Loucy (cell line): ENCODE measurements around the gene POU2F2.

ENCODE experiments used
- H2AFZ ChIP-seq: fragments of 200-600 bp; sonication (generic); 2 replicates; pipeline ENCODE4 v1.6.0; 2016; ENCODE audit warnings: antibody characterized with exemption, mild to moderate bottlenecking, low read length, moderate library complexity
- H3F3A ChIP-seq: fragments of 200-600 bp; 2 replicates; pipeline ENCODE4 v1.6.0; 2016; ENCODE audit warnings: antibody characterized with exemption, low read depth, mild to moderate bottlenecking
- H3K27me3 ChIP-seq: fragments of 200-600 bp; sonication (generic); 2 replicates; pipeline ENCODE4 v1.6.1; 2014; ENCODE audit warnings: low read length, mild to moderate bottlenecking; ENCODE audit not compliant: insufficient read depth, poor library complexity, severe bottlenecking
- H3K36me3 ChIP-seq: fragments of 200-600 bp; sonication (generic); 2 replicates; pipeline ENCODE4 v1.6.1; 2016; ENCODE audit warnings: low read length; ENCODE audit not compliant: insufficient read depth
- H3K4me1 ChIP-seq: fragments of 200-600 bp; sonication (generic); 2 replicates; pipeline ENCODE4 v1.5.1; 2014; ENCODE audit warnings: low read length, mild to moderate bottlenecking; ENCODE audit not compliant: insufficient read depth, poor library complexity, severe bottlenecking
- H3K4me2 ChIP-seq: fragments of 200-600 bp; sonication (generic); 2 replicates; pipeline ENCODE4 v1.6.0; 2014; ENCODE audit warnings: antibody characterized with exemption, low read length, low read depth, mild to moderate bottlenecking; ENCODE audit not compliant: poor library complexity, severe bottlenecking
- H3K4me3 ChIP-seq: fragments of 200-600 bp; sonication (generic); 2 replicates; pipeline ENCODE4 v1.5.1; 2014; ENCODE audit warnings: low read length, mild to moderate bottlenecking, mixed read lengths; ENCODE audit not compliant: poor library complexity, severe bottlenecking
- H3K79me2 ChIP-seq: fragments of 200-600 bp; sonication (generic); 2 replicates; pipeline ENCODE4 v1.6.1; 2014; ENCODE audit warnings: low read length; ENCODE audit not compliant: insufficient read depth
- H3K9ac ChIP-seq: fragments of 200-600 bp; sonication (generic); 2 replicates; pipeline ENCODE4 v1.6.0; 2014; ENCODE audit warnings: mild to moderate bottlenecking, low read depth, low read length, moderate library complexity; ENCODE audit not compliant: poor library complexity, severe bottlenecking
- H3K9me2 ChIP-seq: fragments of 200-600 bp; sonication (generic); replicated peaks from 2 replicates; pipeline ENCODE4 v1.6.1; 2016; ENCODE audit warnings: low read depth, low read length, mixed read lengths
- H3K9me3 ChIP-seq: fragments of 200-600 bp; sonication (generic); 2 replicates; pipeline ENCODE4 v1.6.1; 2014; ENCODE audit warnings: mild to moderate bottlenecking, antibody characterized with exemption, low read length, low read depth; ENCODE audit not compliant: insufficient read depth
- H4K20me1 ChIP-seq: fragments of 200-600 bp; sonication (generic); 2 replicates; pipeline ENCODE4 v1.6.0; 2014; ENCODE audit warnings: antibody characterized with exemption, low read length, mild to moderate bottlenecking; ENCODE audit not compliant: insufficient read depth, poor library complexity, severe bottlenecking
- EZH2phosphoT487 ChIP-seq: fragments of 200-600 bp; IDR thresholded peaks from 2 replicates; pipeline ENCODE4 v1.6.1; 2018; ENCODE audit warnings: antibody characterized with exemption, mild to moderate bottlenecking, moderate library complexity, borderline replicate concordance
- TF ChIP-seq, protein P1 (sequence below): fragments of 200-600 bp; sonication (generic); conservative IDR thresholded peaks from 2 replicates; pipeline ENCODE4 v1.5.1; 2014; ENCODE audit warnings: mild to moderate bottlenecking, antibody characterized with exemption, low read length

POU2F2 gene

DNA sequence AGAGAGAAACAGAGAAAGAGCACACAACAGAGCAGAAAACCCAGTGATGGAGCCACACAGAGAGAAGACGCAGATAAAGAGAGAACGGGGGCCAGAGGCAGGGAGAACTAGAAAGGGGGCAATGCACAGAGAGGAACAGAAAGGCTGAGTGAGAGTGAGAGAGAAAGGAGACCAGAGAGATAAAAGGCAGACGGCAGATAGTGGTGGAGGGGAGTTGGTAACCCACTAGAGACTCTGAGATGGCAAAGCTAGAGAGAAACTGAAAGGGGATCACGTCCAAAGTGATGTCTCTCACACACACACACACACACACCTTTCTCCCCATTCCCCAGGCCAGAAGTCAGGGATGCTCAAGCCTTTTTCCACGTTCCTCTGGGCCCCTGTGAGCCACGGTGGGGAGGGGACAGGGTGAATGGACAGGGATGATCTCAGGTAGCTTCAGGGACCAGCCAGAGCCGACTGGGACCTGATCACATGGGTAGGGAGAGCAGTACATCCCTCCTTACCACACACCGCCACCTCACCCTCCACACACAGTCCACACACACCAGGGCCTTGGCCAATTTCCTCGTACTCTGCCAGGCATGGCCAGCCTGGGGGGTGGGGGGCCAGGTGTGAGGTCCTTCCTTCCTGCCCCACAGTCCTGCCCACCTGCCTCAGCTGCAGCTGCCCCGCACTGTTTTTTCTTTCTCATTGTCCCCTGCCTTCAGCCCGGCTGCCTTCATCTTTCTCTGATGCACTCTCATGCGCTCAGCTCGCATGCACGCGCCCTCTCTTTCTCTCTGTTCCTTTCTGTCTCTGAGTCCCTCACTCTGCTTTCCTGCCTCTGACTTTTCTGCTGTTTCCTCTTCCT is 22.5 kb upstream of the POU2F2 start:
- no peaks in the 10 kb centered on the region for H4K20me1 ChIP-seq
- no peaks in the 10 kb centered on the region for H3K9me3 ChIP-seq
- peaks cover 5% of the 10 kb centered on the region for H3K4me1 ChIP-seq
- no peaks in the 10 kb centered on the region for H3K36me3 ChIP-seq
- H3K4me2 ChIP-seq, result peak overlapping the region; percentile 5
- no peaks in the 10 kb centered on the region for H3K79me2 ChIP-seq
- H3F3A ChIP-seq, result no peaks in the 10 kb centered on the region
- H3K9me2 ChIP-seq, result no peaks in the 10 kb centered on the region
- no peak for TF ChIP-seq EZH2phosphoT487
- TF ChIP-seq, protein P1, sequence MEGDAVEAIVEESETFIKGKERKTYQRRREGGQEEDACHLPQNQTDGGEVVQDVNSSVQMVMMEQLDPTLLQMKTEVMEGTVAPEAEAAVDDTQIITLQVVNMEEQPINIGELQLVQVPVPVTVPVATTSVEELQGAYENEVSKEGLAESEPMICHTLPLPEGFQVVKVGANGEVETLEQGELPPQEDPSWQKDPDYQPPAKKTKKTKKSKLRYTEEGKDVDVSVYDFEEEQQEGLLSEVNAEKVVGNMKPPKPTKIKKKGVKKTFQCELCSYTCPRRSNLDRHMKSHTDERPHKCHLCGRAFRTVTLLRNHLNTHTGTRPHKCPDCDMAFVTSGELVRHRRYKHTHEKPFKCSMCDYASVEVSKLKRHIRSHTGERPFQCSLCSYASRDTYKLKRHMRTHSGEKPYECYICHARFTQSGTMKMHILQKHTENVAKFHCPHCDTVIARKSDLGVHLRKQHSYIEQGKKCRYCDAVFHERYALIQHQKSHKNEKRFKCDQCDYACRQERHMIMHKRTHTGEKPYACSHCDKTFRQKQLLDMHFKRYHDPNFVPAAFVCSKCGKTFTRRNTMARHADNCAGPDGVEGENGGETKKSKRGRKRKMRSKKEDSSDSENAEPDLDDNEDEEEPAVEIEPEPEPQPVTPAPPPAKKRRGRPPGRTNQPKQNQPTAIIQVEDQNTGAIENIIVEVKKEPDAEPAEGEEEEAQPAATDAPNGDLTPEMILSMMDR, result no peak
- H2AFZ ChIP-seq, result no peak overlapping the region
- no peak overlapping the region for H3K4me3 ChIP-seq
- H3K9ac ChIP-seq, result no peak overlapping the region
- no peaks in the 10 kb centered on the region for H3K27me3 ChIP-seq

DNA sequence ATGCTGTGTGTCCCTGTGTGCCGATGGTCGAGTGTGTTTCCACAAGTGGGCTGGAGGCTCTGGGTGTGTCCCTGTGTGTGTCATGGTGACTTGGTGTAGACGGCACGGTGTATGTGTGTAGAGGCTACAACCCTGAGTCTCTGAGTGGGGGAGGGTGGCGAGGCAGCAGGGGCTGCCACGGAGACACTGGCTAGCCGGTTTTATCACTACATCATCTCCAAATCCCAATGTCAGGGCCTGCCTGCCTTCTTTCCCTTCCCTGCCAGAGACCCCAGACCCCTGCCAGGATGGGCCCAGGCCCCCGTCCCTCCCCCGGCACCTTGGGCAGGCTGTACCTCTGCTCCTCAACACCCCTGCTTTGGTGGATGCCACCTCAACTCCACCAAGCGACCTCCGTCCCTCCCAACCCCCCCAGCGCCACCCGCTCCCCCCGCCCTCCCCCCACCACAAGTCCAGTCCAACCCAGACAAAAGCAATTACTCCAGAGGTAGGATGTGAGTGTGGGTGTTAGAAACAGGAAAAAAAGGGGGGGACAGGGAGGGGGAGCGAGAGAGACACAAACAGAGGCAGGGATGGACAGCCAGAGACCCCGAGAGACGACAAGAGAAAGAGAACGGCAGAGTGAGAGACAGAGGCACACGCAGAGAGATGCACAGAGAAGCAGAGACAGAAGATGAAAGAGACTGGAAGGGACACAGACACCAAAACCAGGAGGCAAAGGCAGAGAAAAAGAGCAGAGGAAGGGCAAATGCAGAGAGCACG is 21.6 kb upstream of the POU2F2 start:
- Histone ChIP-seq H3K4me2 (no peak overlapping the region), H3K27me3 (no peaks in the 10 kb centered on the region), H2AFZ (no peak overlapping the region)

DNA sequence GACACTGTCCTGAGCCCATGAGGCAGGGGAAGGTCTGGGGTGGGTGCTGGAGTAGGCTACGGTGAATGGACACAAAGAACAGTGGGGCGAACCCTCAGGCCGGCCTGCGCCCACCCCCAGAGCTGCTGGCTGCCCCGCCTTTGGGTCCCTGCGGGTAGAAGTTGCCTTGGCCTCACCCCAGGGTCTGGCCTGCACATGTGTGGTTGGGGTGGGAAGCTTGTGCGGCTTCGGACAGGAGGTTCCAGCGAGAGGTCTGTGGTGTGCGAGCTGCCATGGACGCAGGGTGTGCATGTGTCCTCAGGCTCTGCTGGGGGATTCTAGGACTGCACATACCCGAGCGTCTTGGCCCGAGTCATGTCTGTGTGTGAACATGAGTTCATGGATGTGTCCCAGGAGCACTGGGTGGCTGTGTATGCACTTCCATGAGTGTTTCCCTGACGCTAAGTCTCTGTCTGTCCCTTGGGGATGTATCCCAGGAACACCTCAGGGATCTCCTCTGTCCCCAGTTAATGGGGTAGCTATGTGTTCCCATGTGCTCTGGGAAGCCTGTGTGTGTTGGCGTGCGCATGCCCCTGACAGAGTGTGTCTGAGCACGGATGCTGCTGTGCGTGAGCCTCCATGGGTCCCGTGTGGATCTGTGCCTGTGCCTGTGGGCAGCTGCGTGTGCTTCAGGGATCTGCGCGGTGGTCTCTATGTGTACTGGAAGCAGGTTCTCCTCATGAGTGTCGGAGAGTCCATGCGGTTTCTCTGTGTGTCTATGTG is 20.8 kb upstream of the POU2F2 start:
- no peak for TF ChIP-seq EZH2phosphoT487
- TF ChIP-seq, protein P1, result no peak
- peaks cover 5% of the 10 kb centered on the region for H3K4me1 ChIP-seq
- no peaks in the 10 kb centered on the region for H3K36me3 ChIP-seq
- H3K79me2 ChIP-seq, result no peaks in the 10 kb centered on the region
- no peaks in the 10 kb centered on the region for H3K27me3 ChIP-seq
- no peak overlapping the region for H3K4me3 ChIP-seq
- H3K9me2 ChIP-seq, result no peaks in the 10 kb centered on the region
- H3K9me3 ChIP-seq, result no peaks in the 10 kb centered on the region
- no peaks in the 10 kb centered on the region for H4K20me1 ChIP-seq
- no peaks in the 10 kb centered on the region for H3F3A ChIP-seq
- H2AFZ ChIP-seq, result no peak overlapping the region
- H3K9ac ChIP-seq, result no peak overlapping the region
- H3K4me2 ChIP-seq, result no peak overlapping the region

More for the DNA sequence above, 21.6 kb upstream of the POU2F2 start:
- no peaks in the 10 kb centered on the region for H3K36me3 ChIP-seq
- no peaks in the 10 kb centered on the region for H3K79me2 ChIP-seq
- no peaks in the 10 kb centered on the region for H4K20me1 ChIP-seq
- no peaks in the 10 kb centered on the region for H3K9me2 ChIP-seq
- no peaks in the 10 kb centered on the region for H3F3A ChIP-seq
- TF ChIP-seq, protein P1, result no peak
- no peak for TF ChIP-seq EZH2phosphoT487
- H3K4me3 ChIP-seq, result no peak overlapping the region
- H3K9me3 ChIP-seq, result no peaks in the 10 kb centered on the region
- peaks cover 5% of the 10 kb centered on the region for H3K4me1 ChIP-seq
- no peak overlapping the region for H3K9ac ChIP-seq
